Esophagus squamous epithelium (tissue), 4 donors: Measurements from ENCODE around the gene WDR18.

Source experiments
- CTCF ChIP-seq, 6 experiments: fragments of 450-650 bp in 4 of 6; fragments of 200-600 bp in 2 of 6; sonication (generic) in 2 of 6; IDR thresholded peaks; one replicate each; pipeline ENCODE4 v1.5.1; 2016 to 2019; ENCODE audit warnings: antibody characterized with exemption in 6 of 6, mild to moderate bottlenecking in 4 of 6, moderate library complexity in 4 of 6
- POLR2A ChIP-seq, 4 donors: fragments of 450-650 bp; IDR thresholded peaks; one replicate each; pipeline ENCODE4 v1.6.1; 2017; ENCODE audit warnings: antibody characterized with exemption in 4 of 4, mild to moderate bottlenecking in 4 of 4, moderate library complexity in 3 of 4

- TF ChIP-seq CTCF (IDR thresholded peaks at IDR 0.05) (no peak), POLR2A (IDR thresholded peaks at IDR 0.05) (no peak)
Measured at GRCh38 chr19:950352-951066, 33.6 kb upstream of the WDR18 start.
